ENCODE results near the gene TMEM239. TPM values are rescaled to one million over a fixed set of nuclear protein-coding genes. Genes with fewer than 3 reads are reported as not detected.

Gene TMEM239
- total RNA-seq, 2 donors from 2014 or later, result not detected

DNA sequence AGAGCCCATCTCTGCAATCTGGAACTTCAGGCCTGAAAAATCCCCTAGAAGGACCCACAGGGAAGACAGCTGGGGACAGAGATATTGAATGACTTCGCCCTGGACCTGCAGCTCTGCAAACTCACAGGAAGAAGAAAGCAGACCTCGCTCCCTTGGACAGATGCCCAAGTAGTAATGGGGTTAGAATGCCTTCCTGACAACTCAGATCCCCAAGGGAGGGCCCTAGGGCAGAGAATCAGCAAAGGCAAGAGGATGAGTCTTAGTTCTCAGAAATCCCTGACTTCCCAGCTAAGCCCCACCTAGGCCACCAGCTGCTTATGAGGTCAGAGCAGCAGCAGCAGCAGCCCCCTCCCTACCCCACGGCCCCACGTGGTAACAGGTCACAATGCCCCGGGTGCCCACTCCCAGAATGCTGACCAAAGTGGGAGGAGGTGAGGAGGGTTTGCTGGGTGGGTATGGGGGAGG lies 1.5 kb upstream of the TMEM239 start, which contains the start of gene C20orf141:
Gene C20orf141 (plus strand): TSS at position 401 of the 465 bp plus-strand sequence. CDS start 198 bp downstream, outside the sequence.
- WGBS, 2 donors, result 41% methylated on average over 5 of the region's 5 CpGs; no CpG with 5 or more reads in 1 of the 2 donors
- no peak for TF ChIP-seq POLR2A (IDR thresholded peaks at IDR 0.05)
- TF ChIP-seq, protein P1, sequence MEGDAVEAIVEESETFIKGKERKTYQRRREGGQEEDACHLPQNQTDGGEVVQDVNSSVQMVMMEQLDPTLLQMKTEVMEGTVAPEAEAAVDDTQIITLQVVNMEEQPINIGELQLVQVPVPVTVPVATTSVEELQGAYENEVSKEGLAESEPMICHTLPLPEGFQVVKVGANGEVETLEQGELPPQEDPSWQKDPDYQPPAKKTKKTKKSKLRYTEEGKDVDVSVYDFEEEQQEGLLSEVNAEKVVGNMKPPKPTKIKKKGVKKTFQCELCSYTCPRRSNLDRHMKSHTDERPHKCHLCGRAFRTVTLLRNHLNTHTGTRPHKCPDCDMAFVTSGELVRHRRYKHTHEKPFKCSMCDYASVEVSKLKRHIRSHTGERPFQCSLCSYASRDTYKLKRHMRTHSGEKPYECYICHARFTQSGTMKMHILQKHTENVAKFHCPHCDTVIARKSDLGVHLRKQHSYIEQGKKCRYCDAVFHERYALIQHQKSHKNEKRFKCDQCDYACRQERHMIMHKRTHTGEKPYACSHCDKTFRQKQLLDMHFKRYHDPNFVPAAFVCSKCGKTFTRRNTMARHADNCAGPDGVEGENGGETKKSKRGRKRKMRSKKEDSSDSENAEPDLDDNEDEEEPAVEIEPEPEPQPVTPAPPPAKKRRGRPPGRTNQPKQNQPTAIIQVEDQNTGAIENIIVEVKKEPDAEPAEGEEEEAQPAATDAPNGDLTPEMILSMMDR (IDR thresholded peaks at IDR 0.05), result no peak
- no peaks in the 10 kb centered on the region for H3K4me1 ChIP-seq
- no peak within 1 kb of the TSS for H3K4me3 ChIP-seq
- intact Hi-C loops (cut with DNase I), result no loop called here
- ATAC-seq (peak; percentile 50), DNase-seq (peak in 3 of 4 donors; percentile 34 to 67 (median 47))
- H3K27me3 ChIP-seq, result no peaks in the 10 kb centered on the region
- H3K9me3 ChIP-seq, result no peaks in the 10 kb centered on the region
- no peak within 1 kb of the TSS for H3K27ac ChIP-seq
- no peaks in the 10 kb centered on the region for H3K36me3 ChIP-seq (replicated peaks in 1 of 2; ENCODE audit: insufficient read depth in 1 of 2, low read depth in 2 of 2)

- intact Hi-C loops (cut with DNase I), result no loop called here
- no peaks in the 10 kb centered on the region for H3K4me1 ChIP-seq
- H3K4me3 ChIP-seq, result no peak overlapping the region
- no peaks in the 10 kb centered on the region for H3K36me3 ChIP-seq (replicated peaks in 1 of 2; ENCODE audit: insufficient read depth in 1 of 2, low read depth in 2 of 2)
- DNase-seq (no peak), ATAC-seq (no peak)
- no peak for TF ChIP-seq POLR2A (IDR thresholded peaks at IDR 0.05)
- TF ChIP-seq, protein P1 (IDR thresholded peaks at IDR 0.05), result no peak
- no peaks in the 10 kb centered on the region for H3K9me3 ChIP-seq
- 88 to 93% methylated on average over 7 to 8 of the region's 8 CpGs for WGBS, 2 donors
- peaks cover 0 to 2% of the 10 kb centered on the region in 2 donors for H3K27me3 ChIP-seq
- no peak overlapping the region for H3K27ac ChIP-seq
Observed at GRCh38 chr20:2815242-2815900, 793 bp upstream of the TMEM239 start.

GRCh38 chr20:2816583-2817340 lies 598 bp downstream of the TMEM239 start:
- WGBS, 2 donors, result 58 to 65% methylated on average over 9 to 20 of the region's 20 CpGs
- H3K9me3 ChIP-seq, result no peaks in the 10 kb centered on the region
- intact Hi-C loops (cut with DNase I), result no loop called here
- ATAC-seq (no peak), DNase-seq (no peak)
- H3K4me3 ChIP-seq, result no peak overlapping the region
- H3K27ac ChIP-seq, result no peak overlapping the region
- H3K4me1 ChIP-seq, result peaks cover 4% of the 10 kb centered on the region
- TF ChIP-seq, protein P1 (IDR thresholded peaks at IDR 0.05), result no peak
- TF ChIP-seq POLR2A (IDR thresholded peaks at IDR 0.05), result no peak
- no peaks in the 10 kb centered on the region for H3K36me3 ChIP-seq (replicated peaks in 1 of 2; ENCODE audit: insufficient read depth in 1 of 2, low read depth in 2 of 2)
- peaks cover 0 to 10% of the 10 kb centered on the region in 2 donors for H3K27me3 ChIP-seq

DNA sequence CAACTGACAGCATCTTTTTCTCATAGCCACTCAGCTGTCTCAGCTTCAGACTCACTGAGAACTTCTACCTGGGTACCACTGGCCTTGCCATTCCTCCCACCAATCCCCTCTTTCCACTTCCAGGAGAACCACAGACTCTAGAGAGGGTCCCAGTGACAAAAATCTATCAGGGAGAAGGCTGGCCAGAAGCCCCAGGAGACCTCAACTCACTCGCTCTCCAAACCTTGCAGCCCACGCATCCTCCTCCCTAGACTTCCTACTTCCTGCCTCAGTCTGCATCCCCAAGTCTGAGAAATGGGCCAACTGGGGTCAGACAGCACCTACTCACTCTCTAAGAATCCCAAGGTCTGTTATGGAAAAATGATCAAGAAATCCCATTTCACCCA lies 1.2 kb downstream of the TMEM239 start:
- Histone ChIP-seq H3K27me3 (peaks cover 0 to 10% of the 10 kb centered on the region in 2 donors), H3K9me3 (no peaks in the 10 kb centered on the region), H3K4me1 (peaks cover 4% of the 10 kb centered on the region), H3K27ac (no peak overlapping the region), H3K36me3 (replicated peaks in 1 of 2; ENCODE audit: insufficient read depth in 1 of 2, low read depth in 2 of 2) (no peaks in the 10 kb centered on the region), H3K4me3 (no peak overlapping the region)
- TF ChIP-seq, protein P1 (IDR thresholded peaks at IDR 0.05), result no peak
- no peak for TF ChIP-seq POLR2A (IDR thresholded peaks at IDR 0.05)
- WGBS, 2 donors, result 84 to 94% methylated on average over 2 of the region's 2 CpGs
- no peak for DNase-seq
- ATAC-seq, result no peak
- intact Hi-C loops (cut with DNase I), result no loop called here
